ENCODE measurements around the gene SEC14L1.
"Not testable (repeated sequence)": the region's sequence is repeated elsewhere in the genome, so short reads cannot be mapped to it uniquely, and the experiment has no call there.

Gene SEC14L1

GRCh38 chr17:77142689-77143088 lies 1.9 kb downstream of the SEC14L1 start:
- no peak for DNase-seq (ENCODE audit: low read depth)

GRCh38 chr17:77143306-77143705 lies 2.5 kb downstream of the SEC14L1 start:
- DNase-seq (ENCODE audit: low read depth): no peak

- DNase-seq (ENCODE audit: low read depth): no peak
These were observed 3.5 kb downstream of the SEC14L1 start for GRCh38 chr17:77144227-77144626.

- no peak for DNase-seq (ENCODE audit: low read depth)
These were observed 4.4 kb downstream of the SEC14L1 start for GRCh38 chr17:77145224-77145611.

- DNase-seq (ENCODE audit: low read depth): peak; percentile 86
These were observed 5.0 kb downstream of the SEC14L1 start for GRCh38 chr17:77145612-77146245.

GRCh38 chr17:77146246-77146632 lies 5.5 kb downstream of the SEC14L1 start:
- no peak for DNase-seq (ENCODE audit: low read depth)

- no peak for DNase-seq (ENCODE audit: low read depth)
These were observed 6.1 kb downstream of the SEC14L1 start for GRCh38 chr17:77146882-77147281.

GRCh38 chr17:77147357-77147801 lies 6.6 kb downstream of the SEC14L1 start:
- no peak for DNase-seq (ENCODE audit: low read depth)

GRCh38 chr17:77148077-77148939 lies 7.5 kb downstream of the SEC14L1 start:
- DNase-seq (ENCODE audit: low read depth): no peak

GRCh38 chr17:77148940-77149510 lies 8.3 kb downstream of the SEC14L1 start:
- no peak for DNase-seq (ENCODE audit: low read depth)

- DNase-seq (ENCODE audit: low read depth): no peak
These were observed 9.4 kb downstream of the SEC14L1 start for GRCh38 chr17:77150196-77150595.

- peak; percentile 59 for DNase-seq (ENCODE audit: low read depth)
These were observed 10.4 kb downstream of the SEC14L1 start for GRCh38 chr17:77151186-77151585.

GRCh38 chr17:77152056-77152455 lies 11.3 kb downstream of the SEC14L1 start:
- peak; percentile 57 for DNase-seq (ENCODE audit: low read depth)

GRCh38 chr17:77153472-77153871 lies 12.7 kb downstream of the SEC14L1 start:
- no peak for DNase-seq (ENCODE audit: low read depth)

- no peak for DNase-seq (ENCODE audit: low read depth)
These were observed 13.3 kb downstream of the SEC14L1 start for GRCh38 chr17:77153999-77154586.

- no peak for DNase-seq (ENCODE audit: low read depth)
These were observed 14.4 kb downstream of the SEC14L1 start for GRCh38 chr17:77155125-77155524.

- DNase-seq (ENCODE audit: low read depth): not testable (repeated sequence)
These were observed 17.0 kb downstream of the SEC14L1 start for GRCh38 chr17:77157766-77158165.

GRCh38 chr17:77160091-77160874 lies 19.5 kb downstream of the SEC14L1 start:
- DNase-seq (ENCODE audit: low read depth): peak; percentile 30

GRCh38 chr17:77160875-77161530 lies 20.2 kb downstream of the SEC14L1 start:
- DNase-seq (ENCODE audit: low read depth): no peak

- no peak for DNase-seq (ENCODE audit: low read depth)
These were observed 21.2 kb downstream of the SEC14L1 start for GRCh38 chr17:77161953-77162352.

- no peak for DNase-seq (ENCODE audit: low read depth)
These were observed 22.2 kb downstream of the SEC14L1 start for GRCh38 chr17:77163001-77163400.

Data from fibroblast of gingiva (primary cell).